Measurements from ENCODE around the gene DDX3X. TPM values are rescaled to one million over a fixed set of nuclear protein-coding genes. Genes with fewer than 3 reads are reported as not detected.

DDX3X gene
- total RNA-seq, 1 donor from 2014 or later = 264 TPM

DNA sequence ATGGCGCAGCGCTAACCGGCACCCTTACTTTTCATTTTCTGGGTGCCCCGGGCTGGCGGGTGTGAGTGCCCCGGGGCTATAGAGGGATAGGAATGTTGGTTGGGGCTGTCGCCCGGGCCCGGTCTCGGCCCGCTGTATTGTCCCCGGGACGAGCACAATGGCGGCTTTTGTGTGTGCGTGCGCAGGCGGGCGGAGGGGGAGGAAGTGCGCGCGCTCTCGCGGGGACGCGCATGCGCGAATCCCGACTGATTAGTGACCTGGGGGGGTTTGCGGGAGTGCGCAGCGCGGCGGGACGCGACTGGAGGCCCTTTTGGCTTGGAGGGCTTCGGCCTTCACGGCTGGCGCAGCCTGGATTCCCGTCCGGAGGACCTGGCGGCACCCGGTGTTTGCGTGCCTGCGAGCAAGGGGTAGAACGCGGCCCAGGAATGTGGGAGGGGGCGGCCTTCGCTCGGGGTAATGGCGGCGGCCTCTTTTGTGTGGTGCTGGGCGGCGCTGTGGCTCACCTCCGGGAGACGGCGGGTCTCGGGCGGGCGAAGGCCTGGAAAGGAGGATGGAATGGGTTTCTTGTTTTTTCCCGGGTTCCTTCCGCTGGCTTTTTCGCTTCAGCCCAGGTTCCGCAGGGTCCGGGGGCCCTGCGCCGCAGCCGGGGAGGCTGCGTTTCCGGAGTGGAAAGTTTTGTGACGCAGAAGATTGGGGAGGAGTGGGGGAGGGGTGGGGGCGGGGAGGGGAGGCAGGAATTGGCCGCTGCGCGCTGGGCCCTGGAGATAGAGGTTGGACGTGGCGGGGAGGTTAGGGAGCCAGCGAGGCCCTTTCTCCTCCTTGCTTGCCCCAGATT, 618 bp downstream of the DDX3X start:
- Histone ChIP-seq H3K79me2 (ENCODE audit: low read depth) (peaks cover 74% of the 10 kb centered on the region), H2AFZ (replicated peaks) (no peak overlapping the region), H3K4me1 (peaks cover 20% of the 10 kb centered on the region), H3K36me3 (peaks cover 4% of the 10 kb centered on the region), H4K20me1 (ENCODE audit: low read depth) (peaks cover 51% of the 10 kb centered on the region), H3K4me3 (peak overlapping the region; percentile 84), H3F3A (ENCODE audit: low read depth) (peaks cover 31% of the 10 kb centered on the region), H3K27ac (peak overlapping the region; percentile 99), H3K9ac (peak overlapping the region; percentile 97), H3K4me2 (peak overlapping the region; percentile 87), H3K9me3 (ENCODE audit: low read depth) (no peaks in the 10 kb centered on the region), H3K27me3 (no peaks in the 10 kb centered on the region)
- Mint-ChIP-seq H3K9me3 (peaks cover 2% of the 10 kb centered on the region), H3K27me3 (ENCODE audit: insufficient read depth, low read depth) (peaks cover 12% of the 10 kb centered on the region), H3K4me1 (peaks cover 16% of the 10 kb centered on the region), H3K4me3 (peak overlapping the region; percentile 94), H3K27ac (peak overlapping the region; percentile 100), H3K36me3 (peaks cover 7% of the 10 kb centered on the region)
- DNase-seq (ENCODE audit: low spot score) = peak; percentile 86
- TF ChIP-seq EZH2 (IDR thresholded peaks at IDR 0.05) = no peak
- no peak for TF ChIP-seq EZH2phosphoT487 (IDR thresholded peaks at IDR 0.05)
- TF ChIP-seq, protein P1, sequence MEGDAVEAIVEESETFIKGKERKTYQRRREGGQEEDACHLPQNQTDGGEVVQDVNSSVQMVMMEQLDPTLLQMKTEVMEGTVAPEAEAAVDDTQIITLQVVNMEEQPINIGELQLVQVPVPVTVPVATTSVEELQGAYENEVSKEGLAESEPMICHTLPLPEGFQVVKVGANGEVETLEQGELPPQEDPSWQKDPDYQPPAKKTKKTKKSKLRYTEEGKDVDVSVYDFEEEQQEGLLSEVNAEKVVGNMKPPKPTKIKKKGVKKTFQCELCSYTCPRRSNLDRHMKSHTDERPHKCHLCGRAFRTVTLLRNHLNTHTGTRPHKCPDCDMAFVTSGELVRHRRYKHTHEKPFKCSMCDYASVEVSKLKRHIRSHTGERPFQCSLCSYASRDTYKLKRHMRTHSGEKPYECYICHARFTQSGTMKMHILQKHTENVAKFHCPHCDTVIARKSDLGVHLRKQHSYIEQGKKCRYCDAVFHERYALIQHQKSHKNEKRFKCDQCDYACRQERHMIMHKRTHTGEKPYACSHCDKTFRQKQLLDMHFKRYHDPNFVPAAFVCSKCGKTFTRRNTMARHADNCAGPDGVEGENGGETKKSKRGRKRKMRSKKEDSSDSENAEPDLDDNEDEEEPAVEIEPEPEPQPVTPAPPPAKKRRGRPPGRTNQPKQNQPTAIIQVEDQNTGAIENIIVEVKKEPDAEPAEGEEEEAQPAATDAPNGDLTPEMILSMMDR (IDR thresholded peaks at IDR 0.05) = no peak

DNA sequence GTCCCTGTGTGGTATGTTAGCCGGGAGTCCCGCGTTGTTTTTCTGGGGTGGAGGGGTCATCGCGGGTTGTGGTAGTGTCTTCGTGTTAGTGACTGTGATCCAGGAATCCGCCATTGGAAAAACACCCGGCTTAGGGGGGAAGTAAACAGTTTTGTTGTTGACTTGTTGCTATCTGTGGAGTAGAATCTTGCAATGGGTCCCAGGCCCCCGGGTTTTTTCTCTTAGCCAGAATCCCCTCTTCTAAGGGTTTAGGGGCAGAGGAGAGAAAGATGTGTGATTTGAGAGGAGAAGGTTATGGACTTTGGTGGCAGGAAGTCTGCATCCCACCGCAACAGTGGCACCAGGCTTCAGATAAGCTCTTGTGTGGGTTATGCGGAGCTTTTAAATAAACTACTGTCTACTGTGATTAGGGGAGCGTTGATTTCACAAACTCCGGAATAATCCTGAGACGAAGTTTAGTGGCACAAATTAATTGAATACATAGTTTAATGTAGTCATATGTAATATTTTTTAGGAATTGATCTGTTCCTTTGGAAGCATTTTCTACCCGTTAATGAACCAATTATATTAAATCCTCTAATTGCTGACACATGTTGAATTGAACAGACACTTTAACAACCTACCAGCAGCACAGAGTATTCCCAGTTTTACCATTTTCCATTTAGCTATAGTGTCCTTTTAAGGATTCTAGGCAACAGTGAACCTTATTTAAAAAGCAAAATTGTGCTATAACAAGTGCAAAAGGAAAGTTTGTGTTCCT, 1.4 kb downstream of the DDX3X start:
- no peak overlapping the region for H2AFZ ChIP-seq (replicated peaks)
- H3K4me1 ChIP-seq = peaks cover 20% of the 10 kb centered on the region
- Mint-ChIP-seq H3K36me3 (peaks cover 11% of the 10 kb centered on the region), H3K4me3 (peak overlapping the region; percentile 94), H3K27ac (peak overlapping the region; percentile 29), H3K4me1 (peaks cover 16% of the 10 kb centered on the region), H3K27me3 (ENCODE audit: insufficient read depth, low read depth) (peaks cover 12% of the 10 kb centered on the region), H3K9me3 (peaks cover 2% of the 10 kb centered on the region)
- peaks cover 59% of the 10 kb centered on the region for H4K20me1 ChIP-seq (ENCODE audit: low read depth)
- DNase-seq (ENCODE audit: low spot score) = no peak
- peak overlapping the region; percentile 84 for H3K4me3 ChIP-seq
- H3K27ac ChIP-seq = peak overlapping the region; percentile 99
- H3K9ac ChIP-seq = peak overlapping the region; percentile 97
- no peaks in the 10 kb centered on the region for H3K9me3 ChIP-seq (ENCODE audit: low read depth)
- TF ChIP-seq, protein P1 (IDR thresholded peaks at IDR 0.05) = no peak
- TF ChIP-seq EZH2phosphoT487 (IDR thresholded peaks at IDR 0.05) (no peak), EZH2 (IDR thresholded peaks at IDR 0.05) (no peak)
- H3K36me3 ChIP-seq = peaks cover 4% of the 10 kb centered on the region
- H3K79me2 ChIP-seq (ENCODE audit: low read depth) = peaks cover 82% of the 10 kb centered on the region
- H3K4me2 ChIP-seq = peak overlapping the region; percentile 87
- H3F3A ChIP-seq (ENCODE audit: low read depth) = peaks cover 32% of the 10 kb centered on the region
- no peaks in the 10 kb centered on the region for H3K27me3 ChIP-seq

DNA sequence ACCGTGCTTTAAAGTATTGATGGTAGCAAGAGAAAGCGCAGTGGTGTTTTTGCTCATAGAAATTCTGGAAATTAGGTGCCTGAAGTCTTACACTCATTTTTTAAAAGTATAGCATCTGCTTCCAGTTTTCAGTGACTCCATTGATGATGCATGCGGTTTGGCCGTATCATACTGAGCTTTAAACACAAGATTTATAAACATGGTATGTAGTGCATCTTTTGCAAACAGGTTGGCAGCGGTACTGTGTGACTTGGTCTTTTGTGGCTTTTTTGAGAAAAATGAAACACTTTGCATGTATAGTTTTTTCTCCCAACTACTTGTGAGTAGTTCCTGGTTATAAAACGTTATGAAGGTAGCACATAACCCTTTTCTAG, 2.0 kb downstream of the DDX3X start:
- peaks cover 87% of the 10 kb centered on the region for H3K79me2 ChIP-seq (ENCODE audit: low read depth)
- H3K27me3 ChIP-seq = no peaks in the 10 kb centered on the region
- peaks cover 37% of the 10 kb centered on the region for H3F3A ChIP-seq (ENCODE audit: low read depth)
- Mint-ChIP-seq H3K4me1 (peaks cover 16% of the 10 kb centered on the region), H3K36me3 (peaks cover 11% of the 10 kb centered on the region), H3K4me3 (peak overlapping the region; percentile 94), H3K27me3 (ENCODE audit: insufficient read depth, low read depth) (peaks cover 12% of the 10 kb centered on the region), H3K27ac (no peak overlapping the region), H3K9me3 (peaks cover 2% of the 10 kb centered on the region)
- peaks cover 4% of the 10 kb centered on the region for H3K36me3 ChIP-seq
- TF ChIP-seq EZH2 (IDR thresholded peaks at IDR 0.05) = no peak
- peak overlapping the region; percentile 97 for H3K9ac ChIP-seq
- H2AFZ ChIP-seq (replicated peaks) = no peak overlapping the region
- no peak for DNase-seq (ENCODE audit: low spot score)
- H3K9me3 ChIP-seq (ENCODE audit: low read depth) = no peaks in the 10 kb centered on the region
- peak overlapping the region; percentile 84 for H3K4me3 ChIP-seq
- peaks cover 20% of the 10 kb centered on the region for H3K4me1 ChIP-seq
- H3K4me2 ChIP-seq = peak overlapping the region; percentile 87
- H3K27ac ChIP-seq = no peak overlapping the region
- H4K20me1 ChIP-seq (ENCODE audit: low read depth) = peaks cover 65% of the 10 kb centered on the region

Measured in neural progenitor cell (in vitro differentiated cells).